Activated CD4-positive, alpha-beta T cell treated with anti-CD3 and anti-CD28 coated beads, Interleukin-2, amount 50 U/mL, for 1 hour (primary cell): ENCODE measurements around the gene COL13A1.

Experiments used
- DNase-seq: peaks from one replicate; pipeline ENCODE4 v3.0.0-alpha.2; 2020

Gene COL13A1

DNA sequence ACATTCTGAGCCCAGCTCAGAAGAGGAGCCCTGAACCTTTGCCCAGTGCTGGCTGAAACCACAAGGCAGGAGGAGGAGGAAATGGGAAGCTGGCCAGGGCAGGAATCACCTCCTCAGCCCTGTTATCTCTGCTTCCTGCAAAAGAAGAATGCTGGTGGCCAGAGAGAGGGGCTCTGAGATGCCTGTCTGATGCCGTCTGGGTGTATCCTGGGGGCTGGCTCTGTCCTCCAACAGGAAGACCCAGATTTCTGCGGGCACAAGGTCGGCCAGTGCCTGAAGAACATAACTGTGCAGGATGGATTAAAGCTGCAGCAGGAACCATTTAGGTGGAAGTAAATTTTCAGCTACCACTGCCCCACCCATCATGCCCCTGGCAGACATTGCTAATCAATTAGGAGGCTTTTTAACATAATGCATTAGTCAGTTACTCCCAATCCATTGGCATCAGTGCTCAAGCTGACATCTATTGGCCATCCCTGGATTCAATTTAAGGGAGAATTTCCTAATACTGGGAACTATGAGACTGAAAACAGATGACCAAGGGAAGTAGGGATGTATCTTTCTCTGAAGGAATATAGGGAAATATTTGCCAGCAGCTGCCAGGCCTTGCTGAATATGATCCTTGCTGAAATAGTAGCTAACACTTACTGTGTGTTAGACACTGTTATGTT is 67.7 kb downstream of the COL13A1 start:
- DNase-seq, result no peak

DNA sequence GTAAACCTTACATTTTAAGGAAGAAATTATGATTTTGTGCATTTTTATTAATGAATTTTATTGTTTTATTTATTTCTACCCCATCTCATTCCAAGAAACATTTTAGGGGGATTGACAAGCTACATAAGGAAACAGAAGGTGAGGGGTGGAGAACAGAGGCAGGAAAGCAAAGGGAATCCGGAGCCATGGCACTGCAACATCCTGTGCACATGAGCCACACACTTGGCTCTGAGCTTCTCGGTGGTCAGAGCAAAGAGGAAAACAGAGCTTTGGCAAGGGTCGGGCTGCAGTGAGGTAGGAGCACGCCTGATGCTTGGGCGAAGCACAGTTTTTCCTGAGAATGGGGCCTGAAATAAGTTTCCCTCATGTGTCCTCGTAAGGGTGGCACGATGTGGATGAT is 68.9 kb downstream of the COL13A1 start:
- no peak for DNase-seq

- DNase-seq, result no peak
Measured at GRCh38 chr10:69871074-69871473, 69.4 kb downstream of the COL13A1 start.

GRCh38 chr10:69872323-69872722 is 70.6 kb downstream of the COL13A1 start:
- no peak for DNase-seq

DNA sequence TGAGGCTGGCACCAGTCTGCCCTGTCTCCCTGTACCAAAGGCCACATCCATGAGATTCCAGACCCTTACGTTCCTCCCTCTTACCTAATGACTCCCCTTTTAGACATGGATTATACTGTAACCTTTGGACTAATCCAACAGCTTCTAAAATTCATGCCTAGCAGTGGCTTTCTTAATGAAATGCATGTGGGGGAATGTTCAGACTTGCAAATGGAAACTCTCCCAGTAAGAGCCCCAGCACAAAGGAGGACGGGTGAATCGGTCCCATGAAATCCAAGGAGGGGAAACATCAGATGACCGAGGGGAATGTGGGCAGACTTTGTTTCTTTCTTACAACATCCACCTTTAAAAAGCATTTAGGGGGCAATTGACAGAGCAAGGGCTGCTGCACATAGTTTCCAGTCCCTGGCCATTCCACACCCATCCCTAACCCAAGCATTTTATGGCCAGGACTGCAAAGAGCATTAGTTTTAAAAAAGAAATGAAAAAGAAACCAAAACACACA is 71.5 kb downstream of the COL13A1 start:
- no peak for DNase-seq

GRCh38 chr10:69874449-69874848 is 72.7 kb downstream of the COL13A1 start:
- no peak for DNase-seq

GRCh38 chr10:69875856-69876255 is 74.2 kb downstream of the COL13A1 start:
- no peak for DNase-seq

GRCh38 chr10:69876286-69876685 is 74.6 kb downstream of the COL13A1 start:
- DNase-seq, result no peak

- DNase-seq, result no peak
Measured at GRCh38 chr10:69876931-69877330, 75.2 kb downstream of the COL13A1 start.

DNA sequence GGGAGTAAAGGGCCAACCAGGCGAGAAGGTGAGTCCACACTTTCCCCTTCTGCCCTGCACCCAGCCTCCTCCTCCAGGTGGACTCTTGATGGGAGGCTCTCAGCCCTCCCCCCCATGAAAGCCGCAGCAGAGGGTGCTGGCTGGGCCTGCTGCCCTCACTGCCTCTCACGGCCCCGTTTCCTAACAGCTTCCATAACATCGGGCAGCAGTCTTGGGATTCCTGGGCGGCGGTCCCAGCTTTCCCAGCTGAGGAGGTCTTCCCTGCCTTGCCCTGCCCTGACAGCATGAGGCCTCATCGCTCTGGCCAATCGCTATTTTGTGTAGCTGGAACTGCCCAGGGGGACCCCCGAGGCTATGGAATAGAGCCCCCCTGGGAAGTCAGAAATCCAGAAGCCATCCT is 76.3 kb downstream of the COL13A1 start:
- DNase-seq, result no peak

DNA sequence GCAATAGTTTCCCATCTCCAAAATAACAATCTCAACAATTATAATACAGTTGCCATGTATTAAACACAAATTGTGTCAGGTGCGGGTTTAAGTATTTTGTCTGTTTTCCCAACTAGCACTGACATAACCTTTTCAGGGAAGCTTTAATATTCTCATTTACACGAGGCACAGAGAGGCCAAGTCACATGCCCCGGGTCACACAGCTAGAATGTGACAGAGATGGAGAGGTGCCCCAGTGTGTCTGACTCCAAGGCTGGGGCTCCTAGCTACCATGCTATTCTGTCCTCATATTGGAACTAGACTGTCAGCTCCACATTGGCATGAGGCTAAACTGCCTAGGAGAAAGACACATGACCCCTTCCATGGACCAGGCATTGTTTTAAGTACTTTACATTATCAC is 77.2 kb downstream of the COL13A1 start:
- DNase-seq, result no peak

DNA sequence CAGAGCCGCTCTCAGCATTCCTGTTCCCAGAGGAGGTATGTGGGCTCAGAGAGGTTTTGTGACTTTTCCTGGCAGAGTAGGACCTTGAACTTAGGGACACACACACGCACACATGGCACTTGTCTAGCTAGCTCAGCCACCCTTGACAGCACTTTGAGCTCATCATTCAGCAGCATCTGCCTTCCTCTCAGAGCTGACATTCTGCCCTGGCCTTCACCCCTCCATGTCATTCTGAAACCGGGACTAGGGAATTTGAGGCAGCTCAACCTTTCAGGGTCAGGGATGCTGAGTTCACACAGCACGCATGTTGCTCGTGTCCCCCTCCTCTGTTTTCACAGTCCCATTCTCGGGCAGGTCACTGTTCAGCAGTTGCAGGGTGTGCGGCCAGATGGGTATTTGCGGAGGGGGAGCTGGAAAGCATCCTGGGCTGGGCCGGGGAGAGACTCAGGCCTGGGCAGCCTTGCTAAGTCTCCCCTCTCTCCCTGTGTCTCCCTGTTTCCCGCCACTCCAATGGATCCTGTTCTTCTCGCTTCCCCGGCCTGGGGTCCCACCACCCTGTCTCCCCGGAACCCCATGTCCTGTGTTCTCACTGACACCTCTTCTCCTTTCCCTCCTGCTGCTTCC is 78.0 kb downstream of the COL13A1 start:
- DNase-seq, result no peak

DNA sequence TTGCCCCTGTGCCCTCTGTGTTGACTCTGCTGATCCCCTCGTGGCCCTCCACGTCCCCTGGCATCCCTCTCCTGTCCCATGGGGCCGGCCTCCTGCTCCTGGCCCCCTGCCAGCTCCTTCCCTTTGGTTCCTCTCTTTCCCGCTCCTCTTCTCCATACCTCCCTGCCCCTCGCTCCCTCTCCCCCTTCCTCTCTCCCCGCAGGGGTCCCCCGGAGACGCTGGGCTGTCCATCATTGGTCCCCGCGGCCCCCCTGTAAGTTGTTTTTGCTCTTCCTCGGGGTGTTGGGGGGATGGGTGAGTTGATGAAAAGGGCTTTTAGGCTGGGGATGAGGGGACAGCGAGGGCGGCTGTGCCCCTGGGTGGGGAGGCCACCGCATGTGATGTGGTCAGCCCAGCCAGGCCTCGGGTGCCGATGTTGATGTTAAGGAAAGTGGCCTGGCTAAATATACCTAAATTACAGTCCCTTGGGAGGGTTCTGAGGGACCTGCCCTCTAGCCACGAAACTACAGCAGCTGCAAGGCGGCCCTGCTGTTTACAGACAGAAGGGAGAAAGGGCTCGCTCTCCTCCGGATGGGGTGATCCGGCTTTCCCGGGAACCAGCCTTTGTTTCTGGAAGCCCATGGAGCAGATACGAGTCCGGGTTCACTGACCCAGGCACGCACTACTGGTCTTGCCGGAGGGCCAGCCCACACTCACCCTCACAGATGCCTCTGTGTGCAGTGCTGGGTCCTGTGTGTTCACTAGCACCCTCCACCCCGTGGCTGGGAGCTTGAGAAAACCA is 78.8 kb downstream of the COL13A1 start:
- no peak for DNase-seq

DNA sequence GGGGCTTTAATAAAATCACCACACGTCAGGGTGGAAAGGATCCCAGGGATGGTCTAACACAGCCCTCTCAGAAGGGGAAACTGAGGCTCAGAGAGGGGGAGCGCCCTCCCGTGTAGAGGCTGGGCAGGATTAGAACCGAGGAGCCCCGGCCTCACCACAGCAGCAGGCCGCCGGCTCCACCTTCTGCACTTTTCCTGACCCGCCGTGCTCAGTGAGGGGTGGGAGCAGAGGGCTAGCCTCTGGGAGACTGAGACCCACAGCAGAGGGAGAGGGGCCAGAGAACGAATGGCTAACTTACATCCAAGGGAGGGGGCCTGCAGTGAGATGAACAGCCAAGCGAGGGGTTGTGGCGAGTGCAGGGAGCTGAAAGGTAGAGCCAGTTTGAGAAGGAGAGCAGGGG is 79.5 kb downstream of the COL13A1 start:
- no peak for DNase-seq

- DNase-seq, result no peak
Measured at GRCh38 chr10:69883310-69884023, 81.8 kb downstream of the COL13A1 start.

DNA sequence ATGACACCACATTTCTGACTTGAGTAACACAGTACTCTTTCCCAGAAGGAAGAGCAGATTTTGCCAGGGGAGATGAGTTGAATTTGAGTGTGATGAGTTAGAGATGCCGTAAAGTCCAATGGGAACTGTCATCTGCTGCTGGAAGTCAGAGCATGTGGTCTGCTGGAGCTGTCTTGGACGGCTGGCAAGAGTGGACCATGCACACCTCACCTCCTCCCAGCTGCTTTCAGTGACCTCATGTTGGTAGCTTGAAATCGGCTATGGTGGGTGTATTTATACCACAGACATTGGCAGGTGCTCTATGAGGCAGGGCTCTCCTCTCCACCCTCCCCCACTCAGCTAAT is 82.3 kb downstream of the COL13A1 start:
- no peak for DNase-seq

DNA sequence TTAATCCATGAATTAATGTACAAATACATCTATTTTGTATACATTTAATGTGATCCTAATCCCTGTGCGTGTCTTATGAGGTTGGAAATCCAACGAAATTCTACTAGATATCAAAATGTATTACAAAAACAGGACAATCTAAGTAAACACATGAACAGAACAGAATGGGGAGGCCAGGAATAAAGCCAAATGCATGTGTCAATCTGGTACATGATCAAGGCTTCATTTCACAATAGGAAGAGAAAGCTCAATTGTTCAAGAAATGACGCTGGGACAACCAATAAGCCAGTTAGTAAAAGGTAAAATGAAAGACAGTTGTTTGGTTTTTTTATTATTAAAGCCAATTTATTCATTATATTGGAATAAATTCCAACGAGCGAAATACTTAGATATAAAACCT is 83.0 kb downstream of the COL13A1 start:
- no peak for DNase-seq

- DNase-seq, result no peak
Measured at GRCh38 chr10:69885379-69886013, 83.8 kb downstream of the COL13A1 start.

DNA sequence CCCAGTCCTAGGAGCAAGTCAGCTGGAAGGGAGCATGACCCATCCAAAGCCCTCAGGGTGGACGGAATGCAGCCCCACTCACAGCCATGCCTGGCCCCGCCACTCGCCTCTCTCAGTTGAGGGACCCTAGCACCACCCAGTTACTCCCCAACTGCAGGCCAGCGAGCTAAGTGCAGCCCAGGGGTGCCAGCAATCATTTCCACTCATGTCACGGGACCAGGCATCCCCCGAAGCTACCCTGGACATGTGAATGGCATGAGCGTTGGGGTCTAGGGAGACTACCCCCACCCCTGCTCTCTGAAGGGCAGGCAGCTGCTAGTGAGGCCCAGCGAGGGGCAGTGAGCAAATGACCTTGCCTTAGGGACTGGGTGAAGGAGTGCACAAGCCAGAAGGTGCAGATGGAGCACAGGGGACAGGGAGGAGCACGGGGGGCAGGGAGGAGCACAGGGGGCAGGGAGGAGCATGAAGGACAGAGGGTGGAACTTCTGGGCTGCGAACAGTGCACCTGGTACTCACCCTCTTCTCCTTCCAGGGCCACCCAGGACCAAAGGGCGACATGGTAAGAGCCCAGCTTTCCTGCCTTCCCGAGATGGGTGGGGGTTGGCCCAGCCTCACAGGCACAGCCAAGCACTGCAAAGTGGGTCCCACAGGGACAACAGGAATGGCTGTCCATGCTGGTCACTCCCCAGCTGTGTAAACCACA is 87.3 kb downstream of the COL13A1 start:
- no peak for DNase-seq

GRCh38 chr10:69890065-69890847 is 88.5 kb downstream of the COL13A1 start:
- no peak for DNase-seq

- DNase-seq, result no peak
Measured at GRCh38 chr10:69891057-69891617, 89.4 kb downstream of the COL13A1 start.
